T-helper 1 cell treated with Interleukin-12 subunit alpha and Interleukin-12 subunit beta and Interleukin-4 antibody, amounts not matched to agents 30 μg/mL and 1 μg/mL, for 36 hours (primary cell): ENCODE measurements around the gene ZNRF3.

ENCODE experiments used
- H3K27ac Mint-ChIP-seq: one replicate; pipeline ENCODE4 v1.8.0; 2021; ENCODE audit warnings: mild to moderate bottlenecking, mixed read lengths
- H3K27me3 Mint-ChIP-seq: one replicate; pipeline ENCODE4 v1.8.0; 2021; ENCODE audit warnings: low read depth, mixed read lengths
- H3K36me3 Mint-ChIP-seq: one replicate; pipeline ENCODE4 v1.8.0; 2021; ENCODE audit warnings: low read depth, mixed read lengths
- H3K4me1 Mint-ChIP-seq: one replicate; pipeline ENCODE4 v1.8.0; 2021; ENCODE audit warnings: low read depth, mixed read lengths
- H3K4me3 Mint-ChIP-seq: one replicate; pipeline ENCODE4 v1.8.0; 2021; ENCODE audit warnings: mild to moderate bottlenecking, moderate library complexity, mixed read lengths
- H3K9me3 Mint-ChIP-seq: one replicate; pipeline ENCODE4 v1.8.0; 2021; ENCODE audit warnings: mixed read lengths

ZNRF3 gene

GRCh38 chr22:28925916-28926315, 42.5 kb downstream of the ZNRF3 start:
- Mint-ChIP-seq H3K9me3 (no peaks in the 10 kb centered on the region), H3K27ac (no peak overlapping the region), H3K4me1 (no peaks in the 10 kb centered on the region), H3K27me3 (peaks cover 68% of the 10 kb centered on the region), H3K36me3 (no peaks in the 10 kb centered on the region), H3K4me3 (no peak overlapping the region)

GRCh38 chr22:28927630-28928029, 44.3 kb downstream of the ZNRF3 start:
- Mint-ChIP-seq H3K9me3 (no peaks in the 10 kb centered on the region), H3K27me3 (peaks cover 67% of the 10 kb centered on the region), H3K27ac (no peak overlapping the region), H3K4me3 (no peak overlapping the region), H3K4me1 (no peaks in the 10 kb centered on the region), H3K36me3 (no peaks in the 10 kb centered on the region)

- H3K9me3 Mint-ChIP-seq = no peaks in the 10 kb centered on the region
- H3K4me1 Mint-ChIP-seq = no peaks in the 10 kb centered on the region
- peaks cover 62% of the 10 kb centered on the region for H3K27me3 Mint-ChIP-seq
- no peaks in the 10 kb centered on the region for H3K36me3 Mint-ChIP-seq
- H3K27ac Mint-ChIP-seq = no peak overlapping the region
- no peak overlapping the region for H3K4me3 Mint-ChIP-seq
Observed at GRCh38 chr22:28929197-28929596, 45.8 kb downstream of the ZNRF3 start.

- Mint-ChIP-seq H3K27me3 (peaks cover 62% of the 10 kb centered on the region), H3K4me3 (no peak overlapping the region), H3K4me1 (no peaks in the 10 kb centered on the region), H3K27ac (no peak overlapping the region), H3K9me3 (no peaks in the 10 kb centered on the region), H3K36me3 (no peaks in the 10 kb centered on the region)
Observed at GRCh38 chr22:28930357-28931007, 47.1 kb downstream of the ZNRF3 start.

- H3K4me1 Mint-ChIP-seq = no peaks in the 10 kb centered on the region
- H3K36me3 Mint-ChIP-seq = no peaks in the 10 kb centered on the region
- no peak overlapping the region for H3K4me3 Mint-ChIP-seq
- no peaks in the 10 kb centered on the region for H3K9me3 Mint-ChIP-seq
- no peak overlapping the region for H3K27ac Mint-ChIP-seq
- peaks cover 64% of the 10 kb centered on the region for H3K27me3 Mint-ChIP-seq
Observed at GRCh38 chr22:28931844-28932567, 48.6 kb downstream of the ZNRF3 start.

- H3K27me3 Mint-ChIP-seq = peaks cover 63% of the 10 kb centered on the region
- no peak overlapping the region for H3K27ac Mint-ChIP-seq
- H3K9me3 Mint-ChIP-seq = no peaks in the 10 kb centered on the region
- H3K4me3 Mint-ChIP-seq = no peak overlapping the region
- H3K36me3 Mint-ChIP-seq = no peaks in the 10 kb centered on the region
- no peaks in the 10 kb centered on the region for H3K4me1 Mint-ChIP-seq
Observed at GRCh38 chr22:28933321-28933720, 49.9 kb downstream of the ZNRF3 start.

- Mint-ChIP-seq H3K4me3 (no peak overlapping the region), H3K27me3 (peaks cover 64% of the 10 kb centered on the region), H3K27ac (no peak overlapping the region), H3K9me3 (no peaks in the 10 kb centered on the region), H3K4me1 (no peaks in the 10 kb centered on the region), H3K36me3 (no peaks in the 10 kb centered on the region)
Observed at GRCh38 chr22:28934026-28934425, 50.7 kb downstream of the ZNRF3 start.

GRCh38 chr22:28935140-28935539, 51.8 kb downstream of the ZNRF3 start:
- no peak overlapping the region for H3K4me3 Mint-ChIP-seq
- no peak overlapping the region for H3K27ac Mint-ChIP-seq
- no peaks in the 10 kb centered on the region for H3K9me3 Mint-ChIP-seq
- peaks cover 71% of the 10 kb centered on the region for H3K27me3 Mint-ChIP-seq
- no peaks in the 10 kb centered on the region for H3K4me1 Mint-ChIP-seq
- no peaks in the 10 kb centered on the region for H3K36me3 Mint-ChIP-seq

GRCh38 chr22:28935713-28936112, 52.3 kb downstream of the ZNRF3 start:
- H3K27me3 Mint-ChIP-seq = peaks cover 71% of the 10 kb centered on the region
- no peaks in the 10 kb centered on the region for H3K9me3 Mint-ChIP-seq
- H3K36me3 Mint-ChIP-seq = no peaks in the 10 kb centered on the region
- H3K27ac Mint-ChIP-seq = no peak overlapping the region
- no peak overlapping the region for H3K4me3 Mint-ChIP-seq
- no peaks in the 10 kb centered on the region for H3K4me1 Mint-ChIP-seq

GRCh38 chr22:28936200-28936599, 52.8 kb downstream of the ZNRF3 start:
- Mint-ChIP-seq H3K9me3 (no peaks in the 10 kb centered on the region), H3K4me1 (no peaks in the 10 kb centered on the region), H3K27me3 (peaks cover 72% of the 10 kb centered on the region), H3K36me3 (no peaks in the 10 kb centered on the region), H3K27ac (no peak overlapping the region), H3K4me3 (no peak overlapping the region)

- no peaks in the 10 kb centered on the region for H3K9me3 Mint-ChIP-seq
- no peaks in the 10 kb centered on the region for H3K4me1 Mint-ChIP-seq
- H3K27ac Mint-ChIP-seq = no peak overlapping the region
- peaks cover 72% of the 10 kb centered on the region for H3K27me3 Mint-ChIP-seq
- H3K4me3 Mint-ChIP-seq = no peak overlapping the region
- H3K36me3 Mint-ChIP-seq = no peaks in the 10 kb centered on the region
Observed at GRCh38 chr22:28937206-28938025, 54.0 kb downstream of the ZNRF3 start.

- no peaks in the 10 kb centered on the region for H3K9me3 Mint-ChIP-seq
- H3K4me1 Mint-ChIP-seq = no peaks in the 10 kb centered on the region
- no peak overlapping the region for H3K27ac Mint-ChIP-seq
- peaks cover 70% of the 10 kb centered on the region for H3K27me3 Mint-ChIP-seq
- H3K4me3 Mint-ChIP-seq = no peak overlapping the region
- no peaks in the 10 kb centered on the region for H3K36me3 Mint-ChIP-seq
Observed at GRCh38 chr22:28938286-28938833, 55.0 kb downstream of the ZNRF3 start.

GRCh38 chr22:28939394-28939793, 56.0 kb downstream of the ZNRF3 start:
- H3K4me3 Mint-ChIP-seq = no peak overlapping the region
- H3K4me1 Mint-ChIP-seq = no peaks in the 10 kb centered on the region
- no peak overlapping the region for H3K27ac Mint-ChIP-seq
- H3K36me3 Mint-ChIP-seq = no peaks in the 10 kb centered on the region
- peaks cover 75% of the 10 kb centered on the region for H3K27me3 Mint-ChIP-seq
- no peaks in the 10 kb centered on the region for H3K9me3 Mint-ChIP-seq

GRCh38 chr22:28939932-28940331, 56.6 kb downstream of the ZNRF3 start:
- Mint-ChIP-seq H3K27ac (no peak overlapping the region), H3K4me3 (no peak overlapping the region), H3K36me3 (no peaks in the 10 kb centered on the region)

More at GRCh38 chr22:28939932-28940331, 56.6 kb downstream of the ZNRF3 start:
- H3K27me3 Mint-ChIP-seq = peaks cover 75% of the 10 kb centered on the region
- H3K9me3 Mint-ChIP-seq = no peaks in the 10 kb centered on the region
- no peaks in the 10 kb centered on the region for H3K4me1 Mint-ChIP-seq
